Ramos (cell line): ENCODE data around the gene SPATA32.

Experiments
- in situ Hi-C: fragments of 300-500 bp; cut with MboI; formaldehyde crosslinking; loops from one replicate; pipeline ENCODE4 v1.14.3; 2022; ENCODE audit warnings: low sequenced_read_pairs; ENCODE audit not compliant: unreplicated experiment

Gene SPATA32

GRCh38 chr17:45296003-45296832 lies 34.3 kb upstream of the SPATA32 start:
- in situ Hi-C loops: no loop called here

- in situ Hi-C loops: no loop called here
These were observed 32.6 kb upstream of the SPATA32 start for GRCh38 chr17:45294506-45294905.

GRCh38 chr17:45293413-45294211 lies 31.7 kb upstream of the SPATA32 start:
- in situ Hi-C loops: no loop called here

- in situ Hi-C loops: no loop called here
These were observed 31.0 kb upstream of the SPATA32 start for GRCh38 chr17:45292696-45293412.

- in situ Hi-C loops: no loop called here
These were observed 29.4 kb upstream of the SPATA32 start for GRCh38 chr17:45291171-45291805.

GRCh38 chr17:45290269-45290765 lies 28.4 kb upstream of the SPATA32 start:
- in situ Hi-C loops: no loop called here

GRCh38 chr17:45289301-45290268 lies 27.7 kb upstream of the SPATA32 start:
- in situ Hi-C loops: no loop called here

- in situ Hi-C loops: no loop called here
These were observed 26.9 kb upstream of the SPATA32 start for GRCh38 chr17:45288825-45289224.

- in situ Hi-C loops: no loop called here
These were observed 25.9 kb upstream of the SPATA32 start for GRCh38 chr17:45287526-45288500.

GRCh38 chr17:45286286-45286685 lies 24.4 kb upstream of the SPATA32 start:
- in situ Hi-C loops: no loop called here

- in situ Hi-C loops: loop anchor here (5.0 kb wide), 1 partner anchor 103 kb away; no protein-coding TSS in a partner anchor
These were observed 22.6 kb upstream of the SPATA32 start for GRCh38 chr17:45284176-45285140.

GRCh38 chr17:45283711-45284110 lies 21.8 kb upstream of the SPATA32 start:
- in situ Hi-C loops: loop anchor here (5.0 kb wide), 1 partner anchor 104 kb away; no protein-coding TSS in a partner anchor

GRCh38 chr17:45282683-45283644 lies 21.1 kb upstream of the SPATA32 start:
- in situ Hi-C loops: loop anchor here (5.0 kb wide), 1 partner anchor 104 kb away; no protein-coding TSS in a partner anchor

GRCh38 chr17:45279898-45280297 lies 18.0 kb upstream of the SPATA32 start:
- in situ Hi-C loops: loop anchor here (5.0 kb wide), 1 partner anchor 107 kb away; no protein-coding TSS in a partner anchor

- in situ Hi-C loops: no loop called here
These were observed 16.1 kb upstream of the SPATA32 start for GRCh38 chr17:45277992-45278391.
